Smooth muscle cell (in vitro differentiated cells): ENCODE data around the gene ALDH5A1. TPM values are rescaled to one million over a fixed set of nuclear protein-coding genes. Genes with fewer than 3 reads are reported as not detected.

Experiments used
- DNase-seq: peaks from one replicate; lab custom pipeline; 2025; ENCODE audit not compliant: unreplicated experiment; lab: John Stamatoyannopoulos, UW
- H2AFZ ChIP-seq: fragments of 200-600 bp; sonication (generic); 2 replicates; pipeline ENCODE4 v1.6.0; 2016; ENCODE audit warnings: antibody characterized with exemption, low read depth, mild to moderate bottlenecking
- H3F3A ChIP-seq: fragments of 200-600 bp; sonication (generic); 2 replicates; pipeline ENCODE4 v1.6.0; 2017; ENCODE audit warnings: antibody characterized with exemption, low read depth
- H3K27ac ChIP-seq: fragments of 200-600 bp; sonication (generic); 2 replicates; pipeline ENCODE4 v1.5.1; 2016; ENCODE audit warnings: low read depth, mild to moderate bottlenecking
- H3K27me3 ChIP-seq: fragments of 200-600 bp; sonication (generic); 2 replicates; pipeline ENCODE4 v1.6.1; 2016; ENCODE audit warnings: low read depth, mild to moderate bottlenecking
- H3K36me3 ChIP-seq: fragments of 200-600 bp; sonication (generic); 2 replicates; pipeline ENCODE4 v1.5.1; 2016; ENCODE audit warnings: low read depth
- H3K4me1 ChIP-seq: fragments of 200-600 bp; sonication (generic); 2 replicates; pipeline ENCODE4 v1.5.1; 2016; ENCODE audit warnings: low read depth
- H3K4me2 ChIP-seq: fragments of 200-600 bp; sonication (generic); 2 replicates; pipeline ENCODE4 v1.6.0; 2016; ENCODE audit warnings: mild to moderate bottlenecking
- H3K4me3 ChIP-seq: fragments of 200-600 bp; sonication (generic); 2 replicates; pipeline ENCODE4 v1.5.1; 2016; ENCODE audit warnings: mild to moderate bottlenecking
- H3K79me2 ChIP-seq: fragments of 200-600 bp; sonication (generic); 2 replicates; pipeline ENCODE4 v1.6.0; 2016; ENCODE audit warnings: low read depth, mild to moderate bottlenecking
- H3K9ac ChIP-seq: fragments of 200-600 bp; sonication (generic); 2 replicates; pipeline ENCODE4 v1.6.0; 2016; ENCODE audit warnings: low read depth
- H3K9me3 ChIP-seq: fragments of 200-600 bp; sonication (generic); replicated peaks from 2 replicates; pipeline ENCODE4 v1.5.1; 2016; ENCODE audit warnings: low read depth
- H4K20me1 ChIP-seq: fragments of 200-600 bp; sonication (generic); 2 replicates; pipeline ENCODE4 v1.6.0; 2016; ENCODE audit warnings: low read depth
- WGBS: methylation state at CpG from one replicate; pipeline ENCODE4 v1.1.7; 2016; ENCODE audit warnings: low lambda C conversion rate; 5-methylcytosine and 5-hydroxymethylcytosine counted together
- polyA plus RNA-seq: library from polyadenylated mRNA; unstranded; fragments of >200 nt; fragmentation: Nextera tagmentation; extraction: Ambion mirVana; gene quantifications from 2 replicates; pipeline ENCODE4 v1.2.1, GENCODE V29; 2016
- total RNA-seq: library from RNA; depleted of rRNA; stranded (reverse); fragments of >200 nt; gene quantifications from 2 replicates; pipeline ENCODE4 v1.2.3, GENCODE V29; 2014
- TF ChIP-seq, protein P1 (sequence below): fragments of 200-600 bp; sonication (generic); IDR thresholded peaks from 2 replicates; pipeline ENCODE4 v1.5.1; 2017; ENCODE audit warnings: borderline replicate concordance, mild to moderate bottlenecking, antibody characterized with exemption; ENCODE audit not compliant: insufficient read depth, poor library complexity, severe bottlenecking

ALDH5A1 gene
- total and polyA plus RNA-seq, 2 experiments from 2014 or later: 1.7 to 3.0 TPM

DNA sequence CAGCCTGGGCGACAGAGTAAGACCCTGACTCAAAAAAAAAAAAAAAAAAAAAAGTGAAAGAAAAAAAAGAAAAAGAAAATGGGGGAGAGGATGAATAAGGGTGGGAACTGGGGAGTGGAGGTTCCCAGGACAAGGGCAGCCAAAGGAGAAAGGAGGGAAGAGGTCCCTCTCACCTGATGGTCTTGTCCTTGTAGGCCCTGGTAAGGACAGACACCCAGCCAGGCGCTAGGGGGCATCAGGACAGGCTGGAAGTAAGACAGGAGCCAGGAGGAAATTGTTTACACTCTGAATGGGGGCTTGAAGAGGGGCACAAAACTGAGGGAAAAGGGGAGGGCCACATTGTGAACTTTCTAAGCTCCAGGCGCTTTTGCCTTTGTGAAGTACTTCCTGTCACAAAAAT, 2.3 kb upstream of the ALDH5A1 start:
- H2AFZ ChIP-seq: no peak overlapping the region
- no peaks in the 10 kb centered on the region for H4K20me1 ChIP-seq
- no peak overlapping the region for H3K4me3 ChIP-seq
- TF ChIP-seq, protein P1, sequence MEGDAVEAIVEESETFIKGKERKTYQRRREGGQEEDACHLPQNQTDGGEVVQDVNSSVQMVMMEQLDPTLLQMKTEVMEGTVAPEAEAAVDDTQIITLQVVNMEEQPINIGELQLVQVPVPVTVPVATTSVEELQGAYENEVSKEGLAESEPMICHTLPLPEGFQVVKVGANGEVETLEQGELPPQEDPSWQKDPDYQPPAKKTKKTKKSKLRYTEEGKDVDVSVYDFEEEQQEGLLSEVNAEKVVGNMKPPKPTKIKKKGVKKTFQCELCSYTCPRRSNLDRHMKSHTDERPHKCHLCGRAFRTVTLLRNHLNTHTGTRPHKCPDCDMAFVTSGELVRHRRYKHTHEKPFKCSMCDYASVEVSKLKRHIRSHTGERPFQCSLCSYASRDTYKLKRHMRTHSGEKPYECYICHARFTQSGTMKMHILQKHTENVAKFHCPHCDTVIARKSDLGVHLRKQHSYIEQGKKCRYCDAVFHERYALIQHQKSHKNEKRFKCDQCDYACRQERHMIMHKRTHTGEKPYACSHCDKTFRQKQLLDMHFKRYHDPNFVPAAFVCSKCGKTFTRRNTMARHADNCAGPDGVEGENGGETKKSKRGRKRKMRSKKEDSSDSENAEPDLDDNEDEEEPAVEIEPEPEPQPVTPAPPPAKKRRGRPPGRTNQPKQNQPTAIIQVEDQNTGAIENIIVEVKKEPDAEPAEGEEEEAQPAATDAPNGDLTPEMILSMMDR: peak; percentile 14
- no peak for DNase-seq
- H3K79me2 ChIP-seq: no peaks in the 10 kb centered on the region
- no peaks in the 10 kb centered on the region for H3K9me3 ChIP-seq
- no peaks in the 10 kb centered on the region for H3F3A ChIP-seq
- no peak overlapping the region for H3K4me2 ChIP-seq
- H3K27ac ChIP-seq: no peak overlapping the region
- no peak overlapping the region for H3K9ac ChIP-seq
- H3K36me3 ChIP-seq: no peaks in the 10 kb centered on the region
- WGBS: 72% methylated on average over 3 of the region's 3 CpGs
- no peaks in the 10 kb centered on the region for H3K4me1 ChIP-seq
- no peaks in the 10 kb centered on the region for H3K27me3 ChIP-seq

GRCh38 chr6:24493945-24494820, 586 bp upstream of the ALDH5A1 start:
- no peaks in the 10 kb centered on the region for H3K9me3 ChIP-seq
- DNase-seq: no peak
- H3K9ac ChIP-seq: no peak overlapping the region
- no peaks in the 10 kb centered on the region for H3K4me1 ChIP-seq
- H3K79me2 ChIP-seq: no peaks in the 10 kb centered on the region
- H2AFZ ChIP-seq: peak overlapping the region; percentile 97
- no peaks in the 10 kb centered on the region for H3K36me3 ChIP-seq
- H3K4me2 ChIP-seq: peak overlapping the region; percentile 98
- H3K4me3 ChIP-seq: peak overlapping the region; percentile 83
- no peaks in the 10 kb centered on the region for H4K20me1 ChIP-seq
- 28% methylated on average over 36 of the region's 36 CpGs for WGBS
- TF ChIP-seq, protein P1: no peak
- H3K27ac ChIP-seq: no peak overlapping the region
- no peaks in the 10 kb centered on the region for H3K27me3 ChIP-seq
- no peaks in the 10 kb centered on the region for H3F3A ChIP-seq

DNA sequence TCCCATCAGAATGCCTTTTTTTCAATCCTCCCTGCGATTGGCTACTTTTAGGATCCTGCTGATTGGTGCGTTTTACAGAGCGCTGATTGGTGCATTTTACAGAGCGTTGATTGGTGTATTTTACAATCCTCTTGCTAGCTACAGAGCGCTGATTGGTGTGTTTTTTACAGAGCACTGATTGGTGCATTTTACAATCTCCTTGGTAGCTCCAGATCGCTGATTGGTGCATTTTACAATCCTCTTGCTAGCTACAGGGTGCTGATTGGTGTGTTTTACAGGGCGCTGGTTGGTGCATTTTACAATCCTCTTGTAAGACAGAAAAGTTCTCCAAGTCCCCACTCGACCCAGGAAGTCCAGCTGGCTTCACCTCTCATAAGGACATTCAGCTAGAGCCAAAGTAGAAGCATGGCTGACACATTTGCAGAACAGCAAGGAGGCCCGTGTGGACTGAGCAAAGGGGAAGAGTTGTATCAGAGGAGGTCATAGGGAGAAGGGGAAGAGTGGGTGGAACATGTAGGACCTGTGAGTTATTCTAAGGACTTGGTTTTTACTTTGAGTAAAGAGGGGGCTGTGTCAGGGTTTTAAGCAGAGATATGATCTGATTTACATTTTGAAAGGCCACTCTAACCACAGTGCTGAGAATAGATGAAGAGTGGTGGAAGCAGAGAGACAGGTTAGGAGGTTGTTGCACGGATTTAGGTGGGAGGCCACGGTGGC, 2.6 kb downstream of the ALDH5A1 start:
- no peak overlapping the region for H3K9ac ChIP-seq
- H2AFZ ChIP-seq: no peak overlapping the region
- H3K4me2 ChIP-seq: no peak overlapping the region
- H3F3A ChIP-seq: no peaks in the 10 kb centered on the region
- no peaks in the 10 kb centered on the region for H3K9me3 ChIP-seq
- TF ChIP-seq, protein P1: no peak
- no peak overlapping the region for H3K27ac ChIP-seq
- WGBS: 94% methylated on average over 11 of the region's 11 CpGs
- no peaks in the 10 kb centered on the region for H3K36me3 ChIP-seq
- H3K4me1 ChIP-seq: no peaks in the 10 kb centered on the region
- H3K4me3 ChIP-seq: no peak overlapping the region
- no peaks in the 10 kb centered on the region for H3K79me2 ChIP-seq
- H3K27me3 ChIP-seq: no peaks in the 10 kb centered on the region
- H4K20me1 ChIP-seq: no peaks in the 10 kb centered on the region
- no peak for DNase-seq
